ENCODE measurements around the gene SMG6. TPM values are rescaled to one million over a fixed set of nuclear protein-coding genes. Genes with fewer than 3 reads are reported as not detected.

The SMG6 gene
- total RNA-seq, 1 experiment from 2014 or later: 13.5 TPM

GRCh38 chr17:2138318-2138717, 165.3 kb downstream of the SMG6 start:
- no peak overlapping the region for H3K27ac Mint-ChIP-seq (ENCODE audit: unreplicated experiment)
- H3K27me3 Mint-ChIP-seq (ENCODE audit: unreplicated experiment): no peaks in the 10 kb centered on the region
- no peak overlapping the region for H3K4me3 Mint-ChIP-seq (ENCODE audit: low read depth, unreplicated experiment)
- CTCF ChIA-PET: no interaction called here
- no peak for DNase-seq
- H3K4me1 Mint-ChIP-seq (ENCODE audit: low read depth, unreplicated experiment): no peaks in the 10 kb centered on the region
- H3K36me3 Mint-ChIP-seq (ENCODE audit: insufficient read depth, unreplicated experiment): no peaks in the 10 kb centered on the region
- no peaks in the 10 kb centered on the region for H3K9me3 Mint-ChIP-seq (ENCODE audit: low read depth, unreplicated experiment)
- intact Hi-C loops (cut with micrococcal nuclease; ENCODE audit: unreplicated experiment): no loop called here
- no peak for TF ChIP-seq CTCF (IDR thresholded peaks at IDR 0.05; ENCODE audit: unreplicated experiment)
- BruUV-seq (replicated peaks): no TSS peak

GRCh38 chr17:2137342-2138098, 166.1 kb downstream of the SMG6 start:
- no peaks in the 10 kb centered on the region for H3K9me3 Mint-ChIP-seq (ENCODE audit: low read depth, unreplicated experiment)
- H3K27ac Mint-ChIP-seq (ENCODE audit: unreplicated experiment): no peak overlapping the region
- H3K27me3 Mint-ChIP-seq (ENCODE audit: unreplicated experiment): no peaks in the 10 kb centered on the region
- CTCF ChIA-PET: no interaction called here
- H3K4me1 Mint-ChIP-seq (ENCODE audit: low read depth, unreplicated experiment): no peaks in the 10 kb centered on the region
- TF ChIP-seq CTCF (IDR thresholded peaks at IDR 0.05; ENCODE audit: unreplicated experiment): no peak
- no peak overlapping the region for H3K4me3 Mint-ChIP-seq (ENCODE audit: low read depth, unreplicated experiment)
- no peaks in the 10 kb centered on the region for H3K36me3 Mint-ChIP-seq (ENCODE audit: insufficient read depth, unreplicated experiment)
- intact Hi-C loops (cut with micrococcal nuclease; ENCODE audit: unreplicated experiment): no loop called here
- DNase-seq: no peak
- no TSS peak for BruUV-seq (replicated peaks)

GRCh38 chr17:2136241-2136640, 167.3 kb downstream of the SMG6 start:
- no peaks in the 10 kb centered on the region for H3K4me1 Mint-ChIP-seq (ENCODE audit: low read depth, unreplicated experiment)
- H3K9me3 Mint-ChIP-seq (ENCODE audit: low read depth, unreplicated experiment): no peaks in the 10 kb centered on the region
- no peak overlapping the region for H3K4me3 Mint-ChIP-seq (ENCODE audit: low read depth, unreplicated experiment)
- intact Hi-C loops (cut with micrococcal nuclease; ENCODE audit: unreplicated experiment): no loop called here
- H3K27me3 Mint-ChIP-seq (ENCODE audit: unreplicated experiment): no peaks in the 10 kb centered on the region
- H3K27ac Mint-ChIP-seq (ENCODE audit: unreplicated experiment): no peak overlapping the region
- no peak for DNase-seq
- H3K36me3 Mint-ChIP-seq (ENCODE audit: insufficient read depth, unreplicated experiment): no peaks in the 10 kb centered on the region
- CTCF ChIA-PET: no interaction called here
- no peak for TF ChIP-seq CTCF (IDR thresholded peaks at IDR 0.05; ENCODE audit: unreplicated experiment)
- no TSS peak for BruUV-seq (replicated peaks)

- H3K9me3 Mint-ChIP-seq (ENCODE audit: low read depth, unreplicated experiment): no peaks in the 10 kb centered on the region
- H3K36me3 Mint-ChIP-seq (ENCODE audit: insufficient read depth, unreplicated experiment): no peaks in the 10 kb centered on the region
- BruUV-seq (replicated peaks): no TSS peak
- H3K4me1 Mint-ChIP-seq (ENCODE audit: low read depth, unreplicated experiment): no peaks in the 10 kb centered on the region
- no peak for DNase-seq
- intact Hi-C loops (cut with micrococcal nuclease; ENCODE audit: unreplicated experiment): no loop called here
- no peak for TF ChIP-seq CTCF (IDR thresholded peaks at IDR 0.05; ENCODE audit: unreplicated experiment)
- no peaks in the 10 kb centered on the region for H3K27me3 Mint-ChIP-seq (ENCODE audit: unreplicated experiment)
- no peak overlapping the region for H3K4me3 Mint-ChIP-seq (ENCODE audit: low read depth, unreplicated experiment)
- CTCF ChIA-PET: no interaction called here
- H3K27ac Mint-ChIP-seq (ENCODE audit: unreplicated experiment): no peak overlapping the region
Measured at GRCh38 chr17:2128011-2128410, 175.6 kb downstream of the SMG6 start.
